Measurements from ENCODE around the gene PCDHA3.
"Not testable (repeated sequence)": the region's sequence is repeated elsewhere in the genome, so short reads cannot be mapped to it uniquely, and the experiment has no call there.

DNA sequence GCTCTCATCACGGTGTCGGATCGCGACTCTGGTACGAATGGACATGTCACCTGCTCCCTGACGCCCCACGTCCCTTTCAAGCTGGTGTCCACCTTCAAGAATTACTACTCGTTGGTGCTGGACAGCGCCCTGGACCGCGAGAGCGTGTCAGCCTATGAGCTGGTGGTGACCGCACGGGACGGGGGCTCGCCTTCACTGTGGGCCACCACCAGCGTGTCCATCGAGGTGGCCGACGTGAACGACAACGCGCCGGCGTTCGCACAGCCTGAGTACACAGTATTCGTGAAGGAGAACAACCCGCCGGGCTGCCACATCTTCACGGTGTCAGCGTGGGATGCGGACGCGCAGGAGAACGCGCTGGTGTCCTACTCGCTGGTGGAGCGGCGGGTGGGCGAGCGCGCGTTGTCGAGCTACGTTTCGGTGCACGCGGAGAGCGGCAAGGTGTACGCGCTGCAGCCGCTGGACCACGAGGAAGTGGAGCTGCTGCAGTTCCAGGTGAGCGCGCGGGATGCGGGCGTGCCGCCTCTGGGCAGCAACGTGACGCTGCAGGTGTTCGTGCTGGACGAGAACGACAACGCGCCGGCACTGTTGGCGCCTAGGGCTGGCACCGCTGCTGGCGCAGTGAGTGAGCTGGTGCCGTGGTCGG, 4.7 kb upstream of the PCDHA3 start:
- TF ChIP-seq, protein P1, sequence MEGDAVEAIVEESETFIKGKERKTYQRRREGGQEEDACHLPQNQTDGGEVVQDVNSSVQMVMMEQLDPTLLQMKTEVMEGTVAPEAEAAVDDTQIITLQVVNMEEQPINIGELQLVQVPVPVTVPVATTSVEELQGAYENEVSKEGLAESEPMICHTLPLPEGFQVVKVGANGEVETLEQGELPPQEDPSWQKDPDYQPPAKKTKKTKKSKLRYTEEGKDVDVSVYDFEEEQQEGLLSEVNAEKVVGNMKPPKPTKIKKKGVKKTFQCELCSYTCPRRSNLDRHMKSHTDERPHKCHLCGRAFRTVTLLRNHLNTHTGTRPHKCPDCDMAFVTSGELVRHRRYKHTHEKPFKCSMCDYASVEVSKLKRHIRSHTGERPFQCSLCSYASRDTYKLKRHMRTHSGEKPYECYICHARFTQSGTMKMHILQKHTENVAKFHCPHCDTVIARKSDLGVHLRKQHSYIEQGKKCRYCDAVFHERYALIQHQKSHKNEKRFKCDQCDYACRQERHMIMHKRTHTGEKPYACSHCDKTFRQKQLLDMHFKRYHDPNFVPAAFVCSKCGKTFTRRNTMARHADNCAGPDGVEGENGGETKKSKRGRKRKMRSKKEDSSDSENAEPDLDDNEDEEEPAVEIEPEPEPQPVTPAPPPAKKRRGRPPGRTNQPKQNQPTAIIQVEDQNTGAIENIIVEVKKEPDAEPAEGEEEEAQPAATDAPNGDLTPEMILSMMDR (conservative IDR thresholded peaks at IDR 0.05): not testable (repeated sequence)
- TF ChIP-seq EZH2 (IDR thresholded peaks at IDR 0.05; ENCODE audit: low read depth): not testable (repeated sequence)
